SU-DHL-6 (cell line): Measurements from ENCODE around the gene CACUL1.

Source experiments
- CTCF ChIP-seq: fragments of 200-600 bp; sonication (generic); IDR thresholded peaks from one replicate; pipeline ENCODE4 v1.5.1; 2017; ENCODE audit warnings: antibody characterized with exemption, mild to moderate bottlenecking, low read length, moderate library complexity; ENCODE audit not compliant: insufficient read depth, poor library complexity, severe bottlenecking
- EZH2phosphoT487 ChIP-seq: fragments of 200-600 bp; sonication (generic), shearing (Covaris generic); conservative IDR thresholded peaks from 2 replicates; pipeline ENCODE4 v1.6.1; 2018; ENCODE audit warnings: mild to moderate bottlenecking, antibody characterized with exemption, low read length, moderate library complexity, mixed read lengths

- TF ChIP-seq CTCF = no peak
- no peak for TF ChIP-seq EZH2phosphoT487
Measured at GRCh38 chr10:118785551-118785950, 30.8 kb upstream of the CACUL1 start.
